Epithelial cell of proximal tubule (primary cell): ENCODE results near the gene TUBB. TPM values are rescaled to one million over a fixed set of nuclear protein-coding genes. Genes with fewer than 3 reads are reported as not detected.
A peak's percentile ranks its signal among the peaks of the same experiment; 100 is the strongest.
"Not testable (repeated sequence)": the region's sequence is repeated elsewhere in the genome, so short reads cannot be mapped to it uniquely, and the experiment has no call there.

Source experiments
- DNase-seq: peaks from one replicate; pipeline ENCODE4 v3.0.0-alpha.2; 2011; ENCODE audit warnings: low read depth
- H3K4me3 ChIP-seq: 2 replicates; pipeline ENCODE4 v1.5.1; 2011; ENCODE audit warnings: low read depth, mild to moderate bottlenecking, low read length
- total RNA-seq: library from RNA; depleted of rRNA; stranded (reverse); fragments of >200 nt; gene quantifications from 2 replicates; pipeline ENCODE4 v1.2.3, GENCODE V29; 2015
- TF ChIP-seq, protein P1 (sequence below): conservative IDR thresholded peaks from 2 replicates; pipeline ENCODE4 v1.5.1; 2012; ENCODE audit warnings: low read depth, mild to moderate bottlenecking, low read length

Gene TUBB
- total RNA-seq, 1 donor from 2014 or later, result 1,157 TPM

DNA sequence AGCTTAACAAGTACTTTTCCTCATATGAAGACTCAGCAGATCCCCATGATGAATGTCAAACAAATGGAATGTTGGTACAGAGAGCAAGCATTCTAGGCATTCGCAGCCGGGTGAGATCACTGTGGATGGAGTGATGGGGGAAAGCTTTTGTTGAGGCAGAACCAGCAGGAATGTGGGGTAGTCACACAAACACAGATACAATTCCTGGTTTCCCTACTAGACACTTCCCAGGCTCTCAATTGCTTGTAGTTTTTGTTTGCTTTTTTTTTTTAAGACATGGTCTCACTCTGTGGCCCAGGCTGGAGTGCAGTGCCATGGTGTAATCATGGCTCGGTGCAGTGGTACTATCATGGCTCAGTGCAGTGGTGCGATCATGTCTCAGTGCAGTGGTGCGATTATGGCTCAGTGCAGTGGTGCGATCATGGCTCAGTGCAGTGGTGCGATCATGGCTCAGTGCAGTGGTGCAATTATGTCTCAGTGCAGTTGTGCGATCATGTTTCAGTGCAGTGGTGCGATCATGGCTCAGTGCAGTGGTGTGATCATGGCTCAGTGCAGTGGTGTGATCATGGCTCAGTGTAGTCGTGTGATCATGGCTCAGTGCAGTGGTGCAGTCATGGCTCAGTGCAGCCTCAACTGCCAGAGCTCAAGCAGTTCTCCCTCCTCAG lies 39.6 kb downstream of the TUBB start:
- no peak overlapping the region for H3K4me3 ChIP-seq
- TF ChIP-seq, protein P1, sequence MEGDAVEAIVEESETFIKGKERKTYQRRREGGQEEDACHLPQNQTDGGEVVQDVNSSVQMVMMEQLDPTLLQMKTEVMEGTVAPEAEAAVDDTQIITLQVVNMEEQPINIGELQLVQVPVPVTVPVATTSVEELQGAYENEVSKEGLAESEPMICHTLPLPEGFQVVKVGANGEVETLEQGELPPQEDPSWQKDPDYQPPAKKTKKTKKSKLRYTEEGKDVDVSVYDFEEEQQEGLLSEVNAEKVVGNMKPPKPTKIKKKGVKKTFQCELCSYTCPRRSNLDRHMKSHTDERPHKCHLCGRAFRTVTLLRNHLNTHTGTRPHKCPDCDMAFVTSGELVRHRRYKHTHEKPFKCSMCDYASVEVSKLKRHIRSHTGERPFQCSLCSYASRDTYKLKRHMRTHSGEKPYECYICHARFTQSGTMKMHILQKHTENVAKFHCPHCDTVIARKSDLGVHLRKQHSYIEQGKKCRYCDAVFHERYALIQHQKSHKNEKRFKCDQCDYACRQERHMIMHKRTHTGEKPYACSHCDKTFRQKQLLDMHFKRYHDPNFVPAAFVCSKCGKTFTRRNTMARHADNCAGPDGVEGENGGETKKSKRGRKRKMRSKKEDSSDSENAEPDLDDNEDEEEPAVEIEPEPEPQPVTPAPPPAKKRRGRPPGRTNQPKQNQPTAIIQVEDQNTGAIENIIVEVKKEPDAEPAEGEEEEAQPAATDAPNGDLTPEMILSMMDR, result no peak
- DNase-seq, result peak; percentile 98

DNA sequence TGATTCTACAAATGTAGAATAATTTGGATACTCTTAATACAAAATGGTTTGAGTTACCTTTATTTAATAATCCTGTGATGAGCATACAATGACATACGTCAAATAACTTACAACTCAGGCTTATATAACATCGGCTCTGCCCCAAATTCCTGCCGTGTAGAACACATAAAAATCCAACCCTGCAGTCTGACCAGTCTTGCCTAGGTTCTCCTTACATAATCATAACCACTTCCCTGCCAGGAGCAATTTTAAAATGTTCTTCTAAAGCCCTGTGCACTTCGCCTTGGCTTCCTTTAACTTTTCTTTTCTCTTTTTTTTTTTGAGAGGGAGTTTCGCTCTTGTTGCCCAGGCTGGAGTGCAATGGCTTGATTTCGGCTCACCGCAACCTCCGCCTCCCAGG lies 40.4 kb downstream of the TUBB start:
- DNase-seq, result no peak
- no peak overlapping the region for H3K4me3 ChIP-seq
- TF ChIP-seq, protein P1, result no peak

DNA sequence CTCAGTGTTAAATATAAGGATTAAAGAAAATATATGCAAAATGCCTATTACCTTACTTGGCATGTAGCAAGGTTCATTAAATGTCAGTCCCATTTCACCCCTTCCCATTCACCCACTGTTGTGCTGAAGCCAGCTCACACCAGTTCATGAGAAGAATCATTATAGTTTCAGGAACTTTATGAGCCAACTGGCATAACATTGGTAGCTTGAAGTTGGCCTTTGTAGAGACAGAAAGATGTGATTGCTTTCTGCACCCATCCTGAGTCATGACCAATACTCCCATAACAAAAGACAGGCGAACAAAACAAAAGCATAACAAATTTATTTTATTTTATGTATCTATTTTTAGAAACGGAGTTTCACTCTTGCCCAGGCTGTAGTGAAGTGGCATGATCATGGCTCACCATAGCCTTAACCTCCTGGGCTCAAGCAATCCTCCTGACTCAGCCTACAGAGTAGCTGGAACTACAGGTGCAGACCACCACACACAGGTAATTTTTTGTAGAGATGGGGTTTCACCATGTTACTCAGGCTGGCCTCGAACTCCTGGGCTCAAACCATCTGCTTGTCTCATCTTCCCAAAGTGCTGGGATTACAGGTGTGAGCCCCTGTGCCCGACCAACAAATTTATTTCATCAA lies 41.8 kb downstream of the TUBB start:
- TF ChIP-seq, protein P1, result no peak
- no peak for DNase-seq
- H3K4me3 ChIP-seq, result no peak overlapping the region

DNA sequence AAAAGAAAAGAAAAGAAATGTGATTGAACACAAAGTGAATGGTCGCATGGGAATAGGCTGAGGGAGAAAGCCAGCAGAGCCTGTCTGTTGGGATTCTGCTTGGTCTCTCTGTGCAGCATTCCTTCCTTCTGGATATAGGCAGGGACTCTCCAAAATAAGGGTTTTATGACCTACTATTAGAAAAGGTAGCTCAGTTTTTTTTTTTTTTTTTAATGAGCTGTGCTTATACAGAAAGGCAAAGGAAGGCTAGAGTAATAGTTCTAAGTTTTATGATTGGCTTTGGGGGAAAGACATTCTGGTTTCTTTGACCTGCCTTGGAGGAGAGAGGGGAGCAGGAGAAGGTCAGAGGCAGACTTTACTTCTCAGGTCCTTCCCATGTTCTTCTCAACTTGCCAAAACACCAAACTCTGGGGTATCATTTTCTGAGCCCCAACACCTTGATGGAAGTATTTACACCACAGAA lies 43.0 kb downstream of the TUBB start:
- TF ChIP-seq, protein P1, result no peak
- no peak for DNase-seq

DNA sequence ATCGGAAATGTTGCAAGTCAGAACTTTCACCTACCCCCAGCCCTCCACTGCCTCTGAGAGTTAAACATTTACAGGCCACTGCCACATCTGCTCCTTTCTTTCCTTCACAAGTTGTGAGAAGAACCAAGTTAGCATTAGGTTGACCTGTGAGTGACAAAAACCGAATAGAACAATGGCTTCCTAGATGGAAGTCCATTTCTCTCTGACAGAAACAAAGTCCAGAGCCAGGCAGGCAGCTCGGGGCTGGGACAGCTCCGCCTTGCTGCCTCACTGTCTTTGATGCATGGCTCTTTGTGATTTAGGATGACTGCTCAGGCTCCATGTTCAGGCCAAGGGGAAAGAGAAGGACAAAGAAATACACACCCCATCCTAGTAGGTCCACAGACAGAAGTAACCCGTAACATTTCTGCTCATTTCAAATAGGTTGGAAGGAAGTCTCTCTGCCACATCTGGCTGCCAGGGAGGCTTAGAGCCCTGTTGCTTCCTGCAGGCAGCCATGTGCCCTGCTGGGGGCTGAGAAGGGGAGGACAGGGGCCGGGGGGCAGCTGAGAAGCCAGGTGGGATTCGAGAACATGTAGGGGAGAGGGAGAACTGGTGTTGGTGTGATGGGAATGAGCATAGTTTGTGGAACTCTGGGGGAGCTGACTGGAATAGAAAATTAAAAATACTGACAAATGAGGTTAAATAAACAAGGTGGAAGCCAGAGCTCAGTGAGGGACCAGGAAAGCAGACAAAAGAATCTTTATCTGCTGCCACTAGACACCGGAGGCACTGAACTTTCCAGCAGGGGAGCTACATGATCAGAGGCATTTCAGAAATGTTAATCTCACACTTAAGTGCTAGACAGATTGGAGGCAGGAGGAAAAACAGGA lies 43.7 kb downstream of the TUBB start:
- no peak overlapping the region for H3K4me3 ChIP-seq
- TF ChIP-seq, protein P1, result peak; percentile 38
- DNase-seq, result no peak

More for the DNA sequence above, 43.0 kb downstream of the TUBB start:
- H3K4me3 ChIP-seq, result no peak overlapping the region

DNA sequence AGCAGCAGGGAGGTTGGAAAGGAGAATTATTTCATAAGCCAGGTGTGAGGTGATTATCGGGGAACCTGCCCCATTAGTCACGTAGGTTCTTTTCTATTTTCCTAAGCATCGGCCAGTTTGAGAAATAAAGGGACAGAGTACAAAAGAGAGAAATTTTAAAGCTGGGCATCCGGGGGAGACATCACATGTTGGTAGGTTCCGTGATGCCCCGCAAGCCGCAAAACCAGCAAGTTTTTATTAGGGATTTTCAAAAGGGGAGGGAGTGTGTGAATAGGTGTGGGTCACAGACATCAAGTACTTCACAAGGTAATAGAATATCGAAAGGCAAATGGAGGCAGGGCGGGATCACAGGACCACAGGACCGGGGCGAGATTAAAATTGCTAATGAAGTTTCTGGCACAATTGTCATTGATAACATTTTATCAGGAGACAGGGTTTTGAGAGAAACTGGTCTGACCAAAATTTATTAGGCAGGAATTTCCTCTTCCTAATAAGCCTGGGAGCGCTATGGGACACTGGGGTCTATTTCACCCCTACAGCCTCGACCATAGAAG lies 44.4 kb downstream of the TUBB start:
- not testable (repeated sequence) for DNase-seq, H3K4me3 ChIP-seq

DNA sequence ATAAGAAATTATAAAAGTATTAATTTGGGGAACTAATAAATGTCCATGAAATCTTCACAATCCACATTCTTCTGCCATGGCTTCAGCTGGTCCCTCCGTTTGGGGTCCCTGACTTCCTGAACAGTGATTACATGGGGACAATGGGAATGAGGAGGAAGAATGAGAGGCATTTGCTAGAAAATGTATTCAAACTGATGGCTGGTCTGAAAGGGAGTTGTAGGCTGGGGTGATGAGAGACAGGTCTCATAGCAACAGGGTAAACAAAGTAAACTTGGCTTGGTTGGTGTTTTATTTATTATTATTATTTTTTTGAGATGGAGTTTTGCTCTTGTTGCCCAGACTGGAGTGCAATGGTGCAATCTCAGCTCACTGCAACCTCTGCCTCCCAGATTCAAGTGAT lies 45.3 kb downstream of the TUBB start:
- DNase-seq, result not testable (repeated sequence)

More for the DNA sequence above, 45.3 kb downstream of the TUBB start:
- not testable (repeated sequence) for H3K4me3 ChIP-seq
